Tibial artery (tissue), 4 donors: ENCODE data around the gene BCL11B.
A peak's percentile ranks its signal among the peaks of the same experiment; 100 is the strongest.

ENCODE experiments used
- DNase-seq, 2 donors: peaks; one replicate each; pipeline ENCODE4 v3.0.0-alpha.2; 2019
- H3K27ac ChIP-seq, 2 donors: fragments of 200-600 bp; sonication (generic) in 1 of 2; 1 replicate in 1 of 2; 2 replicates in 1 of 2; pipeline ENCODE4 v1.5.1; 2018 to 2019; ENCODE audit warnings: mild to moderate bottlenecking in 1 of 2
- H3K27me3 ChIP-seq, 2 donors: fragments of 200-600 bp; sonication (generic) in 1 of 2; one replicate each; pipeline versions ENCODE4 v1.5.1 to v1.6.0; 2016 to 2019
- H3K36me3 ChIP-seq, 3 donors: fragments of 200-600 bp; sonication (generic) in 2 of 3; one replicate each; pipeline ENCODE4 v1.5.1; 2016 to 2019; ENCODE audit warnings: mild to moderate bottlenecking in 2 of 3
- H3K4me1 ChIP-seq, 4 donors: fragments of 200-600 bp; sonication (generic) in 2 of 4; 1 replicate in 3 of 4; 2 replicates in 1 of 4; pipeline ENCODE4 v1.5.1; 2016 to 2019
- H3K4me3 ChIP-seq, 2 donors: fragments of 200-600 bp; sonication (generic) in 1 of 2; 1 replicate in 1 of 2; 2 replicates in 1 of 2; pipeline ENCODE4 v1.5.1; 2018 to 2019; ENCODE audit warnings: mild to moderate bottlenecking in 2 of 2
- H3K9me3 ChIP-seq, 3 donors: fragments of 200-600 bp; sonication (generic) in 1 of 3; one replicate each; pipeline ENCODE4 v1.5.1; 2016 to 2019
- CTCF ChIP-seq, 2 experiments: fragments of 200-600 bp in 1 of 2; fragments of 450-650 bp in 1 of 2; IDR thresholded peaks; one replicate each; pipeline ENCODE4 v1.5.1; 2017 to 2019; ENCODE audit warnings: antibody characterized with exemption in 2 of 2, mild to moderate bottlenecking in 1 of 2, moderate library complexity in 1 of 2
- intact Hi-C: fragments of 100-400 bp; cut with DNase I; formaldehyde crosslinking; loops from one replicate; pipeline ENCODE4 v1.15.0; 2023; ENCODE audit warnings: low total_unique reads

Gene BCL11B

DNA sequence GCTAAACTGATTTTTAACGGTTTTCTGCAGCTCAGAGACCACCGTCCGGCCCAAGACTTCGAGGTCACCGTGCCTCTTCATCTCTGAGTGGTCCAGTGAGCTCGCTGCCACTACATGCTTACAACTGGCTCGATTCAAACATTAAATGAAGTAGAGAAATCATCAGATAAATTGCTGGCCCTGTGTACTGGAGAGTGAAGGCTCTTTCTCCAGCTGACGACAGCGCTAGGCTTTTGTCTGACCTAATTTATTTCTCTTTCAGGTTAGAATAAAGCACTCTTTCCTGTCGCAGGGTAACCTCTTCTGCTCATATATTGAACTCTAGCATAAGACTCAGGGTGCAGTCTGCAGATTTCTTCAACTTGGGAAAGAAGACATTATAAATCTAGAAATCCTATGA is 6.4 kb downstream of the BCL11B start:
- Histone ChIP-seq H3K9me3 (no peaks in the 10 kb centered on the region), H3K36me3 (no peaks in the 10 kb centered on the region), H3K27ac (no peak overlapping the region), H3K27me3 (peaks cover 0 to 73% of the 10 kb centered on the region in 2 donors), H3K4me1 (peaks cover 0 to 19% (median 9%) of the 10 kb centered on the region in 4 donors), H3K4me3 (no peak overlapping the region)
- intact Hi-C loops = no loop called here
- no peak for DNase-seq
- no peak for TF ChIP-seq CTCF (IDR thresholded peaks at IDR 0.05)

DNA sequence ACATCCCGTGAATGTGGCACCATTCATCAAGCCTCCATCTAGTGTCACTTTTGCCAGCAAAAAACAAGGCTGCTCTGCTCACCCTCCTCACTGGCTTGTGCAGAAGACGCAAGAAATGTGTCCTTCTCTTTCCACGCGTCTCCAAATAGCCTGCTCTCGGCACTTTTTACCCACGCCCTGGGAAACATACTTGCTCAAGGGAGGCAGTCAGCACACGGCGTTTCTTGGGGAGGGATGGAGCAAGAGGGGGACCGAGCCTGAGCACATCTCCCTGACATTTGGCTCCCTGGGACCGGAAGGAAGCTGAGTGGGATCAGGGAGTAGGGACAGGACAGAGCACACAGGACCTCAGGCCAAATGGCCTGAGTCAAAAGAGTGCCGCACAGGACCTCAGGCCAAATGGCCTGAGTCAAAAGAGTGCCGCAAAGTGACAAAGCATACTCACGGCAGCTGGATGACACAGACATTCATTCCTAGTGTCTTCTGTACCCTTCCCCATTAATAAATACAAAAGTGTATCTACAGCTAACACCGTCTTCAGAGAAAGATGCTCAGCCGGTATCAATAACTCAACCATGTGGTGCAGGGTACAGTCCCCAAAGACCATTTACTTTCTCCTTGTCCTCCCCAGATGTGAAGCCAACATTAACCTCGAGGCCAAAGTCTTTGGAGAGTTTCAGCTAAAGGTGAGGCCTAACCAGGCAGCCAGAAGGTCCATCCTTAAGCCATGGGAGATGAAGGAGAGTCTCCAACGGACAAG is 7.1 kb downstream of the BCL11B start:
- DNase-seq = peak in 1 of 2 donors; percentile 12
- no peak overlapping the region for H3K4me3 ChIP-seq

GRCh38 chr14:99263564-99264330 is 8.2 kb downstream of the BCL11B start:
- TF ChIP-seq CTCF (IDR thresholded peaks at IDR 0.05) = no peak
- Histone ChIP-seq H3K9me3 (no peaks in the 10 kb centered on the region), H3K4me3 (no peak overlapping the region), H3K27ac (no peak overlapping the region), H3K4me1 (peaks cover 0 to 8% (median 0%) of the 10 kb centered on the region in 4 donors), H3K27me3 (peaks cover 0 to 61% of the 10 kb centered on the region in 2 donors), H3K36me3 (no peaks in the 10 kb centered on the region)
- DNase-seq = peak in 1 of 2 donors; percentile 9
- intact Hi-C loops = no loop called here

More for the DNA sequence above, 7.1 kb downstream of the BCL11B start:
- peaks cover 0 to 68% of the 10 kb centered on the region in 2 donors for H3K27me3 ChIP-seq
- no peaks in the 10 kb centered on the region for H3K9me3 ChIP-seq
- H3K36me3 ChIP-seq = no peaks in the 10 kb centered on the region
- no peak for TF ChIP-seq CTCF (IDR thresholded peaks at IDR 0.05)
- H3K27ac ChIP-seq = no peak overlapping the region
- intact Hi-C loops = no loop called here
- H3K4me1 ChIP-seq = peaks cover 0 to 13% (median 3%) of the 10 kb centered on the region in 4 donors

- Histone ChIP-seq H3K4me3 (no peak overlapping the region), H3K27ac (no peak overlapping the region), H3K4me1 (peaks cover 0 to 13% (median 0%) of the 10 kb centered on the region in 4 donors), H3K27me3 (peaks cover 0 to 56% of the 10 kb centered on the region in 2 donors), H3K36me3 (no peaks in the 10 kb centered on the region), H3K9me3 (no peaks in the 10 kb centered on the region)
- peak in 1 of 2 donors; percentile 41 for DNase-seq
- intact Hi-C loops = no loop called here
- no peak for TF ChIP-seq CTCF (IDR thresholded peaks at IDR 0.05)
These were observed 9.0 kb downstream of the BCL11B start for GRCh38 chr14:99262977-99263448.

GRCh38 chr14:99261912-99262787 is 9.8 kb downstream of the BCL11B start:
- no peak overlapping the region for H3K27ac ChIP-seq

More at GRCh38 chr14:99261912-99262787, 9.8 kb downstream of the BCL11B start:
- no peak overlapping the region for H3K4me3 ChIP-seq
- DNase-seq = peak in 1 of 2 donors; percentile 44
- H3K27me3 ChIP-seq = peaks cover 0 to 55% of the 10 kb centered on the region in 2 donors
- H3K4me1 ChIP-seq = peaks cover 0 to 13% (median 0%) of the 10 kb centered on the region in 4 donors
- no peak for TF ChIP-seq CTCF (IDR thresholded peaks at IDR 0.05)
- no peaks in the 10 kb centered on the region for H3K9me3 ChIP-seq
- H3K36me3 ChIP-seq = no peaks in the 10 kb centered on the region
- intact Hi-C loops = no loop called here
